Urothelium cell line (cell line): Measurements from ENCODE around the gene DUSP7.

ENCODE experiments used
- DNase-seq: peaks from one replicate; pipeline ENCODE4 v3.0.0; 2011; ENCODE audit warnings: low spot score, mixed read lengths
- FAIRE-seq: peaks from 2 replicates; lab custom pipeline; 2011; peaks lifted over from hg19 to GRCh38; lab: Jason Lieb, UNC

Gene DUSP7

DNA sequence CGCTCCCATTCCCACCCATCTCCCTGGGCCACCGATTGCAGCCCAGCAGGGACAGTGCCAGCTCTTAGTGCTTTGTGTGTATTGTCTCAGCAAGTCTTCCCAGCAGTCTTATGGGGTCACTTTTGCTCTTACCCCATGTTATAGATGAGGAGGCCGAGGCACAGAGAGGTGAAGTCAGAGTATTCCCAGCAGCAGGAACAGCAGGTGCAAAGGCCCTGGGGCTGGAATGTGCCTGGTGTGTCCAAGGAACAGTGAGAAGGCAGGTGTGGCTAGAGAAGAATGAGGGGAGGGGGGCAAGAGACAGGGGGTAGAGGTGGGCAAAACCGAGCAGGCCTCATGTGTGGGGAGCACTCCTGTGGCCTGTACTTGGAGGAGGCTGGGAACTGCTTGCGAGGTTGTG lies 12.8 kb upstream of the DUSP7 start:
- no peak for FAIRE-seq
- DNase-seq, result no peak

DNA sequence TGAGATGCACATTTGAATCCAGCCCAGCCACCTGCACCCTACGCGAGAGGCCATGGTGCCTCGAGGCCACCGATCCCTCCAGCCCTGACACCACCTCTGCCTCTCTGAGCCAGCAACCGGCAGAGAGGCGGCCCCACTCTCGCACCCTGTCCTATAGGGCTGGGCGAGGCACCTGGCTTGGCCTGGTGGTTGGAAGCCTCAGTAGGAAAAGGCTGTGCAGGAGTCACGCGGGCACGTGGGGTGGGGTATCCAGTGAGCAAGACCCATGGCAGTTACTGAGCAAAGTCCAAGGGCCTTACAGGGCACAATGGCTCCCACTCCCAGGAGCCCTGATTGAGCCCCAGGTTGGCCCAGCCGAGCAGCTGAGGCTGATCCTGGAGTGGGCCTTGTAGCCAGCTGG lies 12.4 kb upstream of the DUSP7 start:
- FAIRE-seq, result no peak
- no peak for DNase-seq

DNA sequence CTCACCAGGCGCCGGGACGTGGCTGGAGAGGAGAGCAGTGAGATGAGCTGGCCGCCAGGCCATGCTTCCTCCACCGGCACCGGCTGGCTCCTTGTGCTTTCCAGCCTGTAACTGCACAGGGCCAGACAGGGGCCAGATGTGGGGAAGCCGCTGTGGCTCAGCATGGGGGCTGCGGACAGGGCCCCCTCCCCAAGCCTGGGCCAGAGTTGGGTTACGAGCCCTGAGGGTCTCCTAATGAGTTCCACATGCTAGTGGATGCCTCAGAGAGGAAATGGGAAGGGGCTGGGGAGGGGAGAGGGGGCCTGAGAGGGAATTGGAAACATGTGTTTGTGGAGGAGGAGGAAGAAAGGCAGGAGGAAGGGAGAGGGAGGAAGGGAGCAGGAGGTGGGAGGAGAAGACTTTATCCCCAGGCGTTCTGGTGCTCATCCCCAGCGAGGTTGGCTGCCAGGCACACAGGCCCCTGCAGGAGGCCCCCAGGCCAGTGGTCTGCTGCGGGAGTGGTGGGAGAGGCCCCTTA lies 11.7 kb upstream of the DUSP7 start:
- FAIRE-seq (no peak), DNase-seq (no peak)

DNA sequence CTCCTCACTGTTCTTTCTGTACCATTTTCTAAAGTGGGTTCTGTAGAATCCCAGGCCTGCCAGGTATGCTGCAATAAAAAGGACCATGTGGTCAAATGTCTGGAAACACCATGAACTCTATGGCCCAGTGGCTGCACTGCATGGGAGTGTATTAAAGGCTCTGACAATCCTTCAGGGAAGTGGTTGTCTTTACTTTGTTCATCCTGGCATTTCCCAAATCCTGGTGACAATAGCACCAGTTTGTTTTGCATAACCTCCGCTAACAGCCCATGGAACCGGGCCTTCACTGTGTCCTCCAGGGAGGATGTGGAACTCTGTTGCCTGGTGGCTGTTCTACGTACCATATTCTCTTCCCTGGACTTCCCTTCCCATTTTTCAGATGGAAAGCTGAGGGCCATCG lies 11.2 kb upstream of the DUSP7 start:
- FAIRE-seq, result no peak
- no peak for DNase-seq

DNA sequence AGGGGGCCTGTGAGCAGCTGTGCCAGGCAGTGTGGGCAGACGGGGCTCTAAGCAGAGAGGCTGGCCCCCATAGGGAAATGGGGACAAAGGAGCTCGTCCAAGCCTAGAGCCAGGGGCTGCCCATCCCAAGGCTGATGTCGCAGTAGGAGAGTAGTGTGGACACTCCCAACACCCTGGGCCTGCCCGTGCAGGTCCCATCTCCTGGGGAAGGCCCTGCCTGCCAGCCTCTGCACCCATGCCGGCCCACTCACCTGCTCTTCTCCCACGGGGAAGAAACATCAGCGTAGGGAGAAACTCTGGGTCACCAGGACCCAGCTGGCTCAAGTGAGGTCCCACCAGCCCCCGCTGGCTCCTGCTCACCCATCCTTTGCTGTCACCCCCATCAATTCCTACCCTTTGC lies 10.7 kb upstream of the DUSP7 start:
- no peak for FAIRE-seq
- no peak for DNase-seq

DNA sequence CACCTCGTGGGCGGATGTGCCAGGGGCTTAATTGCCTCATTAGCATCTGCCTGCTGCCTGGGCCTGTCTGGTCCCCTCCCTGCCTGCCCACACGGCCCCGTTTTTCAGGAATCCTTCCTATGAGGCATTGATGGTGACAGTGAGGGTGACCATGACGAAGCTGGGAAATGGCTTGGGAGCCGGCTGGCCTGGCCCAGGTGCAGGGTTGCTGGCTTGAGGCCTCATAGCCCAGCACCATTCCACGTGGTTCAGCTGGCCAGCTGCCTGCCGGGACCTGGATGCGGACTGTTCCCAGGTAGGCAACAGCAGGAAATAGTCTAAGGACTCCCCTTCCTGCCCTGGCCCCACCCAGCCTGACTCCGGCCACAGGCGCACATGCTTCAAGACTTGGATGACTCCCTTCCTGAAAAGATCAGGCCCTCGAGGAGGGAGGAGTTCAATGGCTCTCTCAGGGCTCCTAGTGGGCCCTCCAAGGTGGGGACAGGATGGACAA lies 8.9 kb upstream of the DUSP7 start:
- DNase-seq (no peak), FAIRE-seq (no peak)

DNA sequence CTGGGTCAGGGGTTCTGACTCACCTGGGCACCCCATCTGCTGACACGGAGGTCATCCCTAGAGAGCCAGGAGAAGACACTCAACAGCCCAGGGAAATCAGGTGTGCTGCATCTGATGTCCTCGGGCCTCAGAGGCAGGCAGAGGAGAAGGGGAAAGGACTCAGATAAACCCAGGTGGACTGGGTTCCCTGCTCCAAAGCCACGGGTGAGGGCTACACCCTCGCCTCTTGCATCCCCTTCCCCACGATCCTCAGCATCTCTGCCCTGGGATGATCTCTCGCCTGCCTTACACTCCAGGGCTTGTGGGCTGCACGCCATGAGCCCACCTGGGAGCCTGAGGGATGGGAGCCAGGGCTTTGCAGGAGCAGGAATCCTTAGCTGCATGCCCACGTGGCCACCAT lies 8.2 kb upstream of the DUSP7 start:
- no peak for FAIRE-seq
- no peak for DNase-seq

DNA sequence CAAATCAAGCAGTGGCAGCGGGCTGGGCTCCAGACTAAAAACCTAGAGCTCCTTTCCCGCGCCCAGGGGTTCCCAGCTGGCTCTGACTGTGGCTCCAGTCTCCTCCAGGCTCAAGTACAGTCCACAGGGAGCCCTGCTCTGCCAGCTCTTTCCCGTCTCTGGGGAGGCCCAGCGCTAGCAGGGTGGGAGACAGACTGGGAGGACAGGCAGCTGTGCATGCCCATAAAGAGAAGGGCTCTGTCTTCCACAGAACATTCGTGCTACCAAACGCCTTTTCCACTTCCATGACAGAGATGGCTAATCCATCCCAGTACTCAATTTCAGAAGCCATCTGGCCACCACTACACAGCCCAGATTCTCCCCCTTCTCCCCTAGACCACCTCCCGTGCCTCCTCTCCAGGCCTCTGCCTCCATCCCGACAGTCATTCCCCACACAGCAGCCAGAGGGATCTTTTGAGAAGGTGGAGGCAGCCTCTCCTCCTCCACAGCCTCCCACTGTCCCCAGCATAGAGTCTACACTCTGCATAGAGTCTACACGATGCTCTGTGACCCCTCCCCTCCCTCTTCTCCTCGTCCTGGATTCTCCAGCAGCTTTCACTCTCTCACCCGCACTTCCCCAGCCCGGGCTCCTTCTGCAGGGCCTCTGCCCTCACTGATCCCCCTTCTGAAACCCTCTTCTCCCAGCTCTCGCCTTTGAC lies 6.8 kb upstream of the DUSP7 start:
- no peak for FAIRE-seq
- DNase-seq, result no peak

DNA sequence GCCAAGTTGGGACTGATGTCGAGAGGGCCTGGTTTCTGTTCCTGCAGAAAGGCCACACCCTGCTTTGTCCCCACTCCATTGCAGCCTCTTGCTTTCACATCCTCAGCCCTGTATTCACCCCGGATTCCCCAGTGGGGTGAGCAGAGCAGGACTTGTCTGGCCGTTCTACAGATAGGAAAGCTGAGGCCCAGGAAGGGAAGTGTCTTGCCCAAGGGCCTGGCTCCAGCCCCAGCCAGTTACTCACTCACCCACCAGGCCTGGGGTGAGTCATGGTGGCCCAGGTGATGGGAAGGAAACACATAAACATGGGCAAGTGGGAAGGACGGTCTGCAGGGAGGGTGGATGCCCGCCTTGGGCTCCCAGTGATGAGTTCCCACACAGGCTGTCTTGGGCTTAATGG lies 6.1 kb upstream of the DUSP7 start:
- peak; percentile 91 for DNase-seq
- FAIRE-seq, result peak; percentile 81

DNA sequence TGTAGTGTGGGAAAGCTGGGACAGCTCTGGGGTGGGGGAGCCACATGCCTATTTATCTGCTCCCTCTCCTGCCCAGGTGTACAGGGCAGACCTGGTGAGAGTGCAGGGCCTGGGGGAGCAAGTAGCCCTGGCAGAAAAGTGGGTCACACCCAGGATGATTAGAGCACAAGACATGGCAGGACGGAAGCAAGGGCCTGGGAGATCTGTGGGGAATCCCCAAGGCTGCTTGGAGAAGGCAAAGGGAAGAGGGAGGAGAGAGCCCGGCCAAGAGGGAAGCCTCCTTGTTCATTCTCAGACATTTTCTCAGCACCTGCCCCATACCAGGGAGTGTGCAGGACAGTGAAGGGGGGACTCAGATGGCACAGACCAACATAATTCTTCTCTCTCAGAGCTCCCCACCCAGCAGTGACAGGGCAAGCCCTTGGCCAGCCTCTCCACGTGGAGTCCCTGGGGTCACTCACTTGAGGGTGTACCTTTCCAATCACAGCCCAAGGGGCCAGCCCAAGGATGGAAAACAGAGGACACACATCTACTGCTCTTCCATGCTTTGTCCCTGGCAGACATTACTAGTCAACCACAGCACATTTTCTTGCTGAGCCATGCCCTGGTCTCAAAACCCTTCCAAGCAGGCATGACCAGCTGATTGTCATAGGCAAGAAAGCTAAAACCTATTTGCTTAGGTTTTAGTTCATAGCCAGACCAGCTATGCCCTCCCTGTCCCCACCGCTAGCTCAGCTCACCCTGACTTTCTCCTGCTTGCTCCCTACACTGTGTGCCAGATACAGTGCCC lies 4.9 kb upstream of the DUSP7 start:
- FAIRE-seq, result no peak
- no peak for DNase-seq

DNA sequence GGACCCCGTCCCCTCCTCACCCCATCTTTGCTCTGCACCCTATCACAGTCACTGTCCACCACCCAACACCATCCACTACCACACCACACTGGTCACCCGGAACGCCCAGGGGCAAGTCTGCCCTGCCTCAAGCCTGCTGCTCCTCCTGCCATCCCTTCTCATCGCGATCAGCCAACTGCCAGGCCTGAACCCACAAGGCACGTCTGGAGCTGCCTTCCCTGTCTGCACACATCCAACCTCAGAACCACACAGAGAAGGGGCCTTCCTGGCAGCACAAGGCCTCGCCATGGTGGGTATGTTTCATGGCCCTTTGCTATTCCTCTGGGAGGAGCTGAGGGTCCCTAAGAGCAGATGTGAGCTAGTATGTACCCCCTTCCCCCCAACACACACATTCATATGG lies 3.4 kb upstream of the DUSP7 start:
- FAIRE-seq, result peak; percentile 90
- DNase-seq, result no peak

DNA sequence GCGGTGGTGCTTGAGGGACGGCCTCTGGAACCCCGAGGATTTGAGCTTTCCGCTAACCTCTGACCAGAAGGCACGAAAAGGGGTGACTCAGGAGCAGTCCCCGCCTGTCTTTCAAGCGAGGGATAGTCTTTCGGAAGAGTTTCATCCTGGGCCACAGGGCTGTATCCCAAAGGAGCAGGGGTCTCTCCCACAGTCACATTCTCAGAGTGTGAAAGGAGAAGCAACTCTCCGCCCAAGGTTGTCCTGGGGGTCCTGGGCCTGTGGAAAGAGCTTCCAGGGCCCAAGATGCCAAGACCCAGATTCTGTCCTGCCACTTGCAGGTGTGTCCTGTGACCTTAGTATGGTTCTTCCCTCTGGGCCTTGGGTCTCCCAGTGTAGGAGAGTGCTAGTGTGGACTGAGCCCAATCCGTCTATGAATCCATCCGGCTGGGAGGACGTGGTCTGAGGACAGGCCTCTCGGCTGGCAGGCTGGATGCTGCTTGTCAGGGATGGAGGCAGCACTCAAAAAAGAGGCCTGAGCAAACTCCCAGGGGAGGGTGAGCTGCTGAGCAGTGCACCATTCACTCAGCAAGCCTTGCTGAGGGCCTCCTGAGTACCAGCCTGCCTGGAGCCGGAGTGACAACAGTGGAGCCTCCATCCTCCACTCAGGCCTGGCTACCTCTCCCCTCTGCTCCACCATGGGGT lies 1.6 kb upstream of the DUSP7 start:
- DNase-seq (no peak), FAIRE-seq (no peak)

DNA sequence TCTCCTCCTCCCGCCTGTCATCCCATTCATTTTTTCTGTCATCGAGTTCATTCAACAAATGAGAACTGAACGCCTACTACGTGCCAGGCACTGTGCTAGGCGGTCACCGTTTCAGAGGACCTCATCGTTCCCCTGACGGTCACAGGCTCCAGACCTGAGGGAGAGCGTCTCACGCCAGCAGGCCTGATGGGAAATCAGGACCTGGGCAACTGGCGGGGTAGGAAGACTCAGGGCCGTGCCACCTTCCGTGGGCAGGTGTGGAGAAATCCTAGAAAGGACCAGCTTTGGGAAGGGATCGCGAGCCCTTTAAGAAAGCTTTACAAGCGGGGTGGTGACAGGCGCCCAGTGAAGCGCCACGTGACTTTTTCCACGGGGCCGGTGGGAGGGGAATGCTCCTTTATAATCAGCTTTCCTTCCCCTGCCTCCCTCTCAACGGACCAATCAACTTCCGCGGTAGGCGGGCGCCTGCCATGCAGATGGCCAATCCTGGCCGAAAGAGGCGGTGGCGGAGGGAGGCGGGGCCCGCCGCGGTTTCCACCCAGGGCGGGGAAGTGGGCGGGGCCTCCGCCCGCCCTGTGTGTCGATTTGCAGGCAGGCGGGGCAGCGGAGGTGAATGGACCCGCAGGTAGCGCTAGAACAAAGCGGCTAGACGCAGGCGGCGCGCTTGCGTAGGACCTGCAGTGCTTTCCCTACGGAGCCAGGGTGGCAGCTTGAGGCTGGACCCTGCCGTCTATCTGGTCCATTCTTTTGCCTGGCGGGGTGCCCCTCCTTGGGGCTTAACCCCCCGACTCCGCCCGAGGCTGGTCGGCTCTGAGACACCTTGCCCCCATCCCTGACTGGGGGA lies 819 bp upstream of the DUSP7 start:
- FAIRE-seq (peak; percentile 95), DNase-seq (peak; percentile 98)

DNA sequence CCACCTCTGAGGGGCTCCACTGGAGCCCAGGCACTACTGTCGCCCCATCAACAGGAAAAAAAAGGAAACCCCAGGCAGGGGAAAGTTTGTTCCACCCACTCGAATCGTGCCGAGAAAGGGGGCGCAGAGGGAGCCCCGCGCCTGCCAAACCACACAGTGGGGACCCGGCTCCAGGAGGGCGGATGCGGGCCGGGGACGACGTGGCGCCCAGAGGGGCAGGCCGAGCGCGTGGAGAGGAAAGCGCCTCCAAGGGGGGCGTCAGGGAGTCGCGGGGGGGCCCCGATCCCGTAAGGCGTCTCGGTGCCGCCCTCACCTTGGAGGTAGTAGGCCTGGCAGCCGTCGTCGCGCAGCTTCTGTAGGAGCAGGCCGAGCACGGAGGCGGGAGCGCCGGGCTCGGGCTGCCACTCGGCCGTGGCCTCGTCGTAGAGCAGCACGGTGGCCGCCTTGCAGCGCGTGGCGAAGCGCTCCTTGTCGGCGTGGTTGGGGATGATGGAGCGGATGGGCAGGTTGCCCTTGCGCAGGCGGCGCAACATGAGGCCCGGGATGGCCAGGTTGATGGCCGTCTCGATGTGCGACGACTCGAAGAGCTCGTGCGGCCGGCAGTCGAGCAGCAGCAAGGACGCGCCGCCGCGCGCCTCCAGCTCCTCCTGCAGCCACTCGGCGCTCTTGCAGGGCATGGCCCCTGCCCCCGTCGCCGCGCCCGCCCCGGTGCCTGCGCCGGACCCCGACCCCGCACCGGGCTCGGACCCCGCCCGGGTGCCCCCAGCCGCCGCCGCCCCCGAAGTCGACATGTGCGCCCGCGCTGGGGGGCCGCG lies 627 bp downstream of the DUSP7 start:
- DNase-seq, result peak; percentile 58
- no peak for FAIRE-seq

DNA sequence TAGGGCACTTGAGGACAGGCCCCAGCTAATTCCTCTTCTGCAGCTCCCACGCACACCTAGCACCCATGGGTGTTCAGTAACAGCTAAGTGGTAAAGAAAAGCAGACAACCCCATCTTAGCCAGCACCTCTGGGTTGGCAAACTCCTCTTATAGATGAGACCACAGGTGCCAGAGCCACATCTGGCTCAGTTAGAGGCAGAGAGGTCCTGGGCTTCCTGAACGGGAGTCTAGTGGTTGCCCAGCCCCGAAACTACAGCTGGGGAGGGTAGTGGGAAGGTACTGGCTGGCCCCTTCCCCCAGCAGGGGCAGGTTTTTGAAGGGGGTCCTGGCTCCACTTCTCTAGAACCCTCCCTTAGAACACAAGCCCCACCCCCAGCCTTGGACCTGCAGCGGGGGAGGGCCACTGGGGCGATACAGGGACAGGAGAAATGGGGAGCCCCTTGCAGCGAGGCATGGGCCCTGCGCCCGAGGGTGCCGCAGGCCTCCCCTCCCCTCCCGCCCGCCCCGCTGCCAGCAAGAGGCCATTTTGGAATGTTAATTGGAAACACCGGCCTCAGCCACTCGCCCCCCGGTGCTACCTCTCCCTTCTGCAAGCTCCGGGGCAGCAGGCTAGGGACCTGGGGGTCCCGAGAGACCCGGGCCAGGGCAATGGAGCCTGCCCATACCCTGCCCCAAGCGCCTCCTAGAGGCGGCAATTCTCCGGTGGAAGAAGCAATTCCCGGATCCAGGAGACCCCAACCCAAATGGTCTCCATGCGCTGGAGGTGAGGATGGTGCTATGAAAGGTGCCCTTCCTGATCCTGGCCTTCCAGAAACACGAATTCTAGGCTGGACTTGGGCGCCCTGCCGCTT lies 1.5 kb downstream of the DUSP7 start:
- DNase-seq (no peak), FAIRE-seq (no peak)

DNA sequence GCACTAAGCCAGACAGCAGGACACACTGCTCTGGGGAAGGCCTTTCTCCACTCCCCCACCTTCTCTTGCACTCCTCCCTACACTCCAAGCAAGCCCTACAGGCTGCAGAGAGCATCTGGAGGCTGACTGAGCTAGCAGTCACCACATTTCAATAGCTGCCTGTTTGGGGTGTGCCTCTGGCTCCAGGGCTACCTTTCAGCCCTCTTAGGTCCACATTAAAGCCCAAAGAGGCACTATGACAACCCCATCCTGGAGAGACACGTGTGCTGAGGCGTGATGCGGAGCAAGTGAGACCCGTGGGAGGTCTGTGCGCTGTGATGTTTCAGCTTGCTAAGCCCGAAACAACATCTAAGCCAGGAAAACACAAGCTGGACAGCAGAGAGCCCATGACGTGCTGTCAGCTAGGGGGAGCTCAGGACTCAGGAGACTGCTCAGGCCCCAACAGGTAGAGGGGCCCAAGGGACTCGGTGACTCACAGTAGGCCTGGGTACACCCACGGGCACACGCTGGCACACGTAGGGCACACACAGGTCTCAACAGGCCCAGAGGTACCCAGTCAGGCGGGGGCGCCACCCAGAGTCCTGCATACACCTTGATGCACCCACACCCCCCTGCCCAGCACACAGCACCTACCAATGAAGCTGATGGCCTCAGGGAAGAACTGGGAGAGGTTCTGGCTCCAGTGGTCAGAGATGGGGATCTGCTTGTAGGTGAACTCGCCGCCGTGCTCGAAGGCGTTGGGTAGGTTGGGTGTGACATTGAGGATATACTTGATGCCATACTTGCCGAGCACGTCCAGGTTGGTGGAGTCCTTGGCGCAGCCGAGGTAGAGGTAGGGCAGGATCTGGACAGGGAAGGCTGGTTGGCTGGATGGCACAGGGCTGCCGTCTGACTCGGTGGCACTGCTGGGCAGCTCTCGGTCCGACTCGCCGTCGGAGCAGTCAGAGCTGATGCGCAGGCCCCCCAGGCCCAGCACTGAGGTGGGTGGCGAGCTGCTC lies 2.8 kb downstream of the DUSP7 start:
- no peak for DNase-seq

DNA sequence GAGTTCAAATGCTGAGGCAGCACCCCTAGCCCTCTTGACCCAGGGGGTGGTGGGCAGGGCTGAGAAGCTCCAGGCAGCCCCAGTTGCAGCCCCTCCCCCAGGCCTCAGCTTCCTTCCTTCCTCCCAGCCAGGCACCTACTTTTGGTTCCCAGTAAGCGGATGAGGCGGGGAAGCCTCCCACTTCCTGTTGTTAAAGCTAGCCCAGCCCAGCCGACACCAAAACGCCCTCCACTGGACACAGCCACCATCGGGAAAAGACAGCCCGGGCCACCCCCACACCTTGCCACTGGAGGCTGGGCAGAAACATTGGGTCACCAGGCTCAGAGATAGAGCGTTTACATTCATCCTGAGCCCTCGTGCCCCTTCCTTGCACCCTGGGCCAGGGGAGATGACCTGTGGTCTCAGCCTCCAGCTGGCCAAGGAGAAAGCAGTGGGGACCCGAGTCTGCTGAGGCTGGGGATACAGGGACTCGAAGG lies 3.5 kb downstream of the DUSP7 start:
- peak; percentile 27 for FAIRE-seq
- peak; percentile 83 for DNase-seq

More for the DNA sequence above, 2.8 kb downstream of the DUSP7 start:
- peak; percentile 27 for FAIRE-seq
